OCI-LY1 (cell line): ENCODE measurements around the gene VWA8.
A peak's percentile ranks its signal among the peaks of the same experiment; 100 is the strongest.

ENCODE experiments used
- H2AFZ ChIP-seq: fragments of 200-600 bp; sonication (generic), shearing (Covaris generic); 2 replicates; pipeline ENCODE4 v1.6.0; 2014; ENCODE audit warnings: antibody characterized with exemption, mild to moderate bottlenecking, low read length
- H3F3A ChIP-seq: fragments of 200-600 bp; sonication (generic), shearing (Covaris generic); 2 replicates; pipeline ENCODE4 v1.6.0; 2014; ENCODE audit warnings: mild to moderate bottlenecking, antibody characterized with exemption, low read length, moderate library complexity; ENCODE audit not compliant: insufficient read depth
- H3K27ac ChIP-seq: fragments of 200-600 bp; sonication (generic); 2 replicates; pipeline ENCODE4 v1.5.1; 2014; ENCODE audit warnings: low read length, mixed run types, mild to moderate bottlenecking, low read depth; ENCODE audit not compliant: poor library complexity, severe bottlenecking
- H3K27me3 ChIP-seq: fragments of 200-600 bp; sonication (generic); 2 replicates; pipeline ENCODE4 v1.6.0; 2014; ENCODE audit warnings: antibody characterized with exemption, mild to moderate bottlenecking, low read length, moderate library complexity; ENCODE audit not compliant: insufficient read depth
- H3K36me3 ChIP-seq: fragments of 200-600 bp; sonication (generic); 2 replicates; pipeline ENCODE4 v1.6.1; 2014; ENCODE audit warnings: mild to moderate bottlenecking, antibody characterized with exemption, low read length, moderate library complexity, mixed read lengths; ENCODE audit not compliant: insufficient read depth
- H3K4me1 ChIP-seq: fragments of 200-600 bp; sonication (generic); 2 replicates; pipeline ENCODE4 v1.5.1; 2014; ENCODE audit warnings: mild to moderate bottlenecking, low read length, moderate library complexity; ENCODE audit not compliant: insufficient read depth, severe bottlenecking
- H3K4me2 ChIP-seq: fragments of 200-600 bp; sonication (generic), shearing (Covaris generic); 2 replicates; pipeline ENCODE4 v1.6.1; 2014; ENCODE audit warnings: low read length
- H3K4me3 ChIP-seq: fragments of 200-600 bp; sonication (generic); 2 replicates; pipeline ENCODE4 v1.5.1; 2014; ENCODE audit warnings: low read length, low read depth, mild to moderate bottlenecking, mixed read lengths; ENCODE audit not compliant: poor library complexity, severe bottlenecking
- H3K79me2 ChIP-seq: fragments of 200-600 bp; shearing (Covaris generic); 2 replicates; pipeline ENCODE4 v1.6.1; 2016; ENCODE audit warnings: mixed run types, low read length, mixed read lengths; ENCODE audit not compliant: insufficient read depth
- H3K9ac ChIP-seq: fragments of 200-600 bp; sonication (generic), shearing (Covaris generic); 2 replicates; pipeline ENCODE4 v1.6.1; 2014; ENCODE audit warnings: mild to moderate bottlenecking, low read length, mixed read lengths
- H3K9me2 ChIP-seq: fragments of 200-600 bp; sonication (generic), shearing (Covaris generic); 2 replicates; pipeline ENCODE4 v1.6.1; 2014; ENCODE audit warnings: low read depth, mild to moderate bottlenecking, low read length, mixed read lengths
- H3K9me3 ChIP-seq: fragments of 200-600 bp; shearing (Covaris generic); 2 replicates; pipeline ENCODE4 v1.6.1; 2014; ENCODE audit warnings: low read length, mixed read lengths
- H4K20me1 ChIP-seq: fragments of 200-600 bp; sonication (generic), shearing (Covaris generic); 2 replicates; pipeline ENCODE4 v1.6.0; 2016; ENCODE audit warnings: mild to moderate bottlenecking, low read length; ENCODE audit not compliant: insufficient read depth
- CTCF ChIP-seq: fragments of 200-600 bp; sonication (generic), shearing (Covaris generic); IDR thresholded peaks from 2 replicates; pipeline ENCODE4 v1.5.1; 2017; ENCODE audit warnings: mild to moderate bottlenecking, antibody characterized with exemption, low read length, moderate library complexity, mixed read lengths
- EZH2 ChIP-seq: fragments of 200-600 bp; sonication (generic), shearing (Covaris generic); IDR thresholded peaks from 2 replicates; pipeline ENCODE4 v1.8.0; 2017; ENCODE audit warnings: borderline replicate concordance, mixed run types, mild to moderate bottlenecking, antibody characterized with exemption, low read length, moderate library complexity, mixed read lengths

VWA8 gene

DNA sequence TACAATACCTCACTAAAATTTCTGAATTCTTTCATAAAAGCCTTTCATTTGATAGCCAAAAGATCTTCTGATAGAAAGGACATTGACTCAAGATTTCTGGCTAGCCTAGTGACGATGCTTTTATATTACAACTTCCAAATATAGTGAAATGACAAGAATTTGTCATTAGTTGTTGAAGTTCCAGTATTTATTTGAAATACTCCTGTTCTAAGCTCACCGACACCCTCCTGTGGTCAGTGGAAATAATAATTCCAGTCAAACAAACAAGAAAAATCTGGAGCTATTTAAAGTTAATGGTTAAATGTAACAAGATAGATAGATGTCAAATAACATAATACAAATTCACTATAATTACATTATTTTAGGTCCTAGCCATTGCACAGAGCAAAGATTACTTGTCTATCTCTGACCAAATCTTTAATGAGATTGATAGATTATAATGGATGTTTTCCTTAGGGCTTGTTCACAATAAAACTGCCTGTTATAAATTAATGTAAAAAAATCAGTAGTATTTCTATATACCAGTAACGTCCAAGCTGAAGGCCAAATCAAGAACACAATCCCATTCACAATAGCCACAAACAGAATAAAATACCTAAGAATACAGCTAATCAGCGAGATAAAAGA lies 308.1 kb downstream of the VWA8 start:
- H3F3A ChIP-seq: 0 out of 2 replicates have a peak, but pooled peaks cover 3% of the 10 kb centered on the region
- no peaks in the 10 kb centered on the region for H3K27me3 ChIP-seq
- no peak for TF ChIP-seq EZH2
- peak; percentile 84 for TF ChIP-seq CTCF
- H4K20me1 ChIP-seq: no peaks in the 10 kb centered on the region
- no peak overlapping the region; the same call in 1 of the 2 replicates for H3K4me2 ChIP-seq
- H3K36me3 ChIP-seq: no peaks in the 10 kb centered on the region
- H3K27ac ChIP-seq: peak overlapping the region; percentile 74
- no peaks in the 10 kb centered on the region for H3K9me2 ChIP-seq
- H3K9ac ChIP-seq: peak overlapping the region; percentile 38; the same call in 1 of the 2 replicates
- H3K4me1 ChIP-seq: peaks cover 61% of the 10 kb centered on the region
- H3K9me3 ChIP-seq: no peaks in the 10 kb centered on the region
- H3K79me2 ChIP-seq: no peaks in the 10 kb centered on the region
- no peak overlapping the region for H2AFZ ChIP-seq
- no peak overlapping the region for H3K4me3 ChIP-seq

- Histone ChIP-seq H3K4me3 (no peak overlapping the region), H4K20me1 (no peaks in the 10 kb centered on the region), H3K36me3 (no peaks in the 10 kb centered on the region), H3K9me2 (no peaks in the 10 kb centered on the region), H2AFZ (no peak overlapping the region), H3K9ac (peak overlapping the region; percentile 38; the same call in 1 of the 2 replicates), H3K27ac (peak overlapping the region; percentile 74), H3F3A (0 out of 2 replicates have a peak, but pooled peaks cover 3% of the 10 kb centered on the region), H3K79me2 (no peaks in the 10 kb centered on the region), H3K4me2 (peak overlapping the region; percentile 16; the same call in 1 of the 2 replicates), H3K27me3 (no peaks in the 10 kb centered on the region), H3K9me3 (no peaks in the 10 kb centered on the region), H3K4me1 (peaks cover 64% of the 10 kb centered on the region)
- TF ChIP-seq EZH2: no peak
- TF ChIP-seq CTCF: no peak
Observed at GRCh38 chr13:41651413-41652058, 309.4 kb downstream of the VWA8 start.

DNA sequence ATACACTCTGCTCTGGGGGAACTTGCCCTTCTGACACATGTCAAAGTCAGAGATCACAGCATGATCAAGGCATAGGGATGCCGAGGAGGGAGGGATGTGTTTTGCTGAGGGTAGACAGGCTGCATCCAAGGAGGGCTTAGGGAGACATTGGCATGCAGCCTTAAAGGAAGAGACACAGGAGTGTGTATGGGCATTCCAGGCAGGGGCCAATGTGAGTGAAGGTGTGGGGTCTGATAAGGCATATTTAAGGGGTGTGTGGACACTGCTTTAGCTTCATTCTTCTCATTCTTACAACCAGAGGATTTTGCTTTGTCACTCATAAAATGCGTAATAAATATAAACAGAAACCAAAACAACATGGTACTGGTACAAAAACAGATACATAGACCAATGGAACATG lies 310.2 kb downstream of the VWA8 start:
- Histone ChIP-seq H3K36me3 (no peaks in the 10 kb centered on the region), H3F3A (0 out of 2 replicates have a peak, but pooled peaks cover 3% of the 10 kb centered on the region), H3K9me3 (no peaks in the 10 kb centered on the region), H3K27ac (peak overlapping the region; percentile 74), H3K4me3 (no peak overlapping the region), H3K4me1 (peaks cover 62% of the 10 kb centered on the region), H3K79me2 (no peaks in the 10 kb centered on the region), H4K20me1 (no peaks in the 10 kb centered on the region), H3K4me2 (no peak overlapping the region), H2AFZ (no peak overlapping the region), H3K9me2 (no peaks in the 10 kb centered on the region), H3K9ac (no peak overlapping the region), H3K27me3 (no peaks in the 10 kb centered on the region)
- TF ChIP-seq EZH2: no peak
- TF ChIP-seq CTCF: no peak
